ENCODE data around the gene ATP5PO. TPM values are rescaled to one million over a fixed set of nuclear protein-coding genes. Genes with fewer than 3 reads are reported as not detected.

The ATP5PO gene
- total and polyA plus RNA-seq, 12 donors: 551 to 1,557 (median 857) TPM

DNA sequence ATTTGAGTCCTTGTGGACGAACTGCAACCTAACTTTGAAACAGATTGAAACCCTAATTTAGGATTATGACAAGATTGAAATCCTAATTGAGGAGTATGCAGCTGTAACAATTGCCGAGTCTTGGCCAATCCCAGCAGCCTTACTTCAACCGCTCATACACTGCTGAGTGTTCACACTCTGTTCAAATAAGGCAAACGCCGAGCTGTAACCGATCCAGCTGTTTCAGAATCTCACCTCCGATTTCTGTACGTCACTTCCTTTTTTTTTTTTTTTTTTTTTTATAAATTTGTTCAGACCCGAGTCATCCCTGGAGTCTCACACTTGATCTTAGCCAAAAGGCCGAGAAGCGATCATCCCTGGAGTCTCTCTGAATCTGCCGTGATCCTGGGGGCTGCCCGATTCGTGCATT, 22.3 kb upstream of the ATP5PO start:
- 89 to 90% methylated on average over 14 of the region's 14 CpGs for WGBS, 2 donors
- intact Hi-C loops (cut with DNase I): loop anchor here in 4 of 10 donors (5.0 to 10.0 kb wide), 4 partner anchors 127 to 409 kb away; partner anchors contain the start of genes MRPS6 (in 1 of the 4) and SLC5A3 (in 1 of the 4)
- H3K27ac ChIP-seq: peak overlapping the region in 1 of 10 donors; percentile 75
- H3K9me3 ChIP-seq: no peaks in the 10 kb centered on the region
- no peak overlapping the region for H3K4me3 ChIP-seq
- DNase-seq (no peak), ATAC-seq (no peak)
- H3K27me3 ChIP-seq: no peaks in the 10 kb centered on the region
- TF ChIP-seq, protein P1, sequence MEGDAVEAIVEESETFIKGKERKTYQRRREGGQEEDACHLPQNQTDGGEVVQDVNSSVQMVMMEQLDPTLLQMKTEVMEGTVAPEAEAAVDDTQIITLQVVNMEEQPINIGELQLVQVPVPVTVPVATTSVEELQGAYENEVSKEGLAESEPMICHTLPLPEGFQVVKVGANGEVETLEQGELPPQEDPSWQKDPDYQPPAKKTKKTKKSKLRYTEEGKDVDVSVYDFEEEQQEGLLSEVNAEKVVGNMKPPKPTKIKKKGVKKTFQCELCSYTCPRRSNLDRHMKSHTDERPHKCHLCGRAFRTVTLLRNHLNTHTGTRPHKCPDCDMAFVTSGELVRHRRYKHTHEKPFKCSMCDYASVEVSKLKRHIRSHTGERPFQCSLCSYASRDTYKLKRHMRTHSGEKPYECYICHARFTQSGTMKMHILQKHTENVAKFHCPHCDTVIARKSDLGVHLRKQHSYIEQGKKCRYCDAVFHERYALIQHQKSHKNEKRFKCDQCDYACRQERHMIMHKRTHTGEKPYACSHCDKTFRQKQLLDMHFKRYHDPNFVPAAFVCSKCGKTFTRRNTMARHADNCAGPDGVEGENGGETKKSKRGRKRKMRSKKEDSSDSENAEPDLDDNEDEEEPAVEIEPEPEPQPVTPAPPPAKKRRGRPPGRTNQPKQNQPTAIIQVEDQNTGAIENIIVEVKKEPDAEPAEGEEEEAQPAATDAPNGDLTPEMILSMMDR (IDR thresholded peaks at IDR 0.05): no peak
- peaks cover 0 to 31% (median 5%) of the 10 kb centered on the region in 9 donors for H3K4me1 ChIP-seq
- no peaks in the 10 kb centered on the region for H3K36me3 ChIP-seq

DNA sequence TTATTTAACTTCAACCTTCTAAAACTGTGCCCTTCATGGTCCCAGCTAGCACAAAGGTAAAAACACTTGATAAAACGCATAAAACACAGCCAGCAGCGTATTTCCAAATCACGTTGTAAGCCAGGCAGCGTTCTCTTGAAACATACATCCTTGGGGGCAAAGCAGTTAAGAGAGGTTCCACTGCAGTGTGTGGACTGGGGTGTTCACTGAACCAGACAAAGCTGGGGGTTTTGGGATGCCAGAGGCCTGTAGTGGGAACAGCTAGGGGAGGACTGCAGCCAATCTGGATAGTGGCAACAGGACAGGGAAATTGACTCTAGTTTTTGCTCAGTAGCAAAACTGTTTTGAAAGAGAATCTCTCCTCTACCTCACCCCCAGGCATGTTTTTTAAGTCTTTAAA, 21.5 kb upstream of the ATP5PO start:
- ATAC-seq (no peak), DNase-seq (no peak)
- Histone ChIP-seq H3K27me3 (no peaks in the 10 kb centered on the region), H3K4me3 (no peak overlapping the region), H3K36me3 (no peaks in the 10 kb centered on the region), H3K27ac (peak overlapping the region in 1 of 10 donors; percentile 75), H3K9me3 (no peaks in the 10 kb centered on the region), H3K4me1 (peaks cover 0 to 38% (median 8%) of the 10 kb centered on the region in 9 donors)
- 92 to 94% methylated on average over 4 of the region's 4 CpGs for WGBS, 2 donors
- intact Hi-C loops (cut with DNase I): loop anchor here in 4 of 10 donors (5.0 to 10.0 kb wide), 4 partner anchors 128 to 410 kb away; partner anchors contain the start of genes MRPS6 (in 1 of the 4) and SLC5A3 (in 1 of the 4)
- TF ChIP-seq, protein P1 (IDR thresholded peaks at IDR 0.05): no peak

DNA sequence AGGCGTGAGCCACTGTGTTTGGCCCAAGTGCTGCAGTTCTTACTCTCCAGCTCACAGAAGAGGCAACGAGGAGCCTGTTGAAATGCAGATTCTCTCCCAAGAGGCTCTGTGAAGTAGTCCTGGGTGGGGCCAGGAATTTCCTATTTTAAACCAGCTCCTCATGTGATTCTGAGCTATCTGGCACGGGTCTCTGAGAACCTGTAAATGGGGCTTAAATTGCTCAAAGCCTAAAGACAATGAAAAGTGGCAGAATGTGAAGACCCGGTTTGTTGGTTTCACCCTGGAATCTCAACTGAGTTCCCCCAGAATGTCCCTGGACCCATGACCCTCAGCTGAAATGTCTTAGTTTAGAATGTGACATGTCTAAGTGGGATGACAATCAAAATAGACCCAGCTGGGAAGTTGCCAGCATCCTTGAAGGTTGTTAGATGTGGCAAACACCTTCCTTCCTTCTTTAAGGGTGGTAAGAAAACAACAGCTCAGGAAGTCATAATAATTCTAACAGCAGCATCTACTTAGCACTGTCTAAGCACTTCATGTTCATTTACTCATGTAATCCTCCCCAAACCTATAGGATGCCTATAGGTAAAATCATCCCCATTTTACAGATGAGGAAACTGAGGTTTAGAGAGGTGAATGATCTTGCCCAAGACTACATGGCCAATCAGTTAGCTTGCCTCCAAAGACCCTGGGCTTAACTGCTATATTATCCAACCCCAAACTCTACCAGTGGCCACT, 20.9 kb upstream of the ATP5PO start:
- Histone ChIP-seq H3K27ac (peak overlapping the region in 1 of 10 donors; percentile 75), H3K27me3 (no peaks in the 10 kb centered on the region), H3K4me3 (no peak overlapping the region), H3K9me3 (no peaks in the 10 kb centered on the region), H3K36me3 (no peaks in the 10 kb centered on the region), H3K4me1 (peaks cover 0 to 40% (median 8%) of the 10 kb centered on the region in 9 donors)
- DNase-seq: no peak
- TF ChIP-seq, protein P1 (IDR thresholded peaks at IDR 0.05): no peak
- intact Hi-C loops (cut with DNase I): loop anchor here in 4 of 10 donors (5.0 to 10.0 kb wide), 4 partner anchors 128 to 411 kb away; partner anchors contain the start of genes MRPS6 (in 1 of the 4) and SLC5A3 (in 1 of the 4)
- WGBS, 2 donors: 37% methylated on average over 4 of the region's 4 CpGs
- ATAC-seq: peak in 1 of 8 donors; percentile 41

- WGBS, 2 donors: 95 to 98% methylated on average over 5 of the region's 5 CpGs
- Histone ChIP-seq H3K36me3 (no peaks in the 10 kb centered on the region), H3K27ac (peak overlapping the region in 3 of 10 donors; percentile 40 to 90 (median 48)), H3K9me3 (no peaks in the 10 kb centered on the region), H3K4me1 (peaks cover 0 to 29% (median 8%) of the 10 kb centered on the region in 9 donors), H3K4me3 (peak overlapping the region in 2 of 10 donors; percentile 45 to 57), H3K27me3 (no peaks in the 10 kb centered on the region)
- intact Hi-C loops (cut with DNase I): loop anchor here in 4 of 10 donors (5.0 to 10.0 kb wide), 4 partner anchors 130 to 410 kb away; partner anchors contain the start of genes MRPS6 (in 1 of the 4) and SLC5A3 (in 1 of the 4)
- TF ChIP-seq, protein P1 (IDR thresholded peaks at IDR 0.05): no peak
- no peak for DNase-seq
- no peak for ATAC-seq
These were observed 17.1 kb upstream of the ATP5PO start for GRCh38 chr21:33932731-33933130.

Measured in heart right ventricle (tissue), 16 donors.